OCI-M1 (cell line): ENCODE measurements around the gene IMMP2L.

Source experiments
- DNase-seq: peaks from one replicate; lab custom pipeline; 2025; lab: John Stamatoyannopoulos, UW

IMMP2L gene

GRCh38 chr7:111150709-111151108 is 411.6 kb downstream of the IMMP2L start:
- no peak for DNase-seq

- peak; percentile 61 for DNase-seq
These were observed 414.4 kb downstream of the IMMP2L start for GRCh38 chr7:111147708-111148533.

- no peak for DNase-seq
These were observed 416.2 kb downstream of the IMMP2L start for GRCh38 chr7:111146136-111146535.

GRCh38 chr7:111145472-111145871 is 416.8 kb downstream of the IMMP2L start:
- DNase-seq: no peak

GRCh38 chr7:111140091-111140865 is 422.0 kb downstream of the IMMP2L start:
- no peak for DNase-seq

GRCh38 chr7:111138586-111138985 is 423.7 kb downstream of the IMMP2L start:
- no peak for DNase-seq

- peak; percentile 40 for DNase-seq
These were observed 424.1 kb downstream of the IMMP2L start for GRCh38 chr7:111138193-111138569.

GRCh38 chr7:111137296-111138192 is 424.7 kb downstream of the IMMP2L start:
- DNase-seq: no peak

GRCh38 chr7:111132833-111133232 is 429.5 kb downstream of the IMMP2L start:
- no peak for DNase-seq

- DNase-seq: no peak
These were observed 432.9 kb downstream of the IMMP2L start for GRCh38 chr7:111129435-111129834.

- peak; percentile 27 for DNase-seq
These were observed 435.3 kb downstream of the IMMP2L start for GRCh38 chr7:111126987-111127386.

- no peak for DNase-seq
These were observed 446.3 kb downstream of the IMMP2L start for GRCh38 chr7:111115966-111116365.

GRCh38 chr7:111113263-111114017 is 448.9 kb downstream of the IMMP2L start:
- DNase-seq: peak; percentile 22

GRCh38 chr7:111112439-111112838 is 449.9 kb downstream of the IMMP2L start:
- no peak for DNase-seq

GRCh38 chr7:111108496-111108895 is 453.8 kb downstream of the IMMP2L start:
- no peak for DNase-seq

- no peak for DNase-seq
These were observed 454.3 kb downstream of the IMMP2L start for GRCh38 chr7:111108000-111108399.

- DNase-seq: no peak
These were observed 454.7 kb downstream of the IMMP2L start for GRCh38 chr7:111107579-111107978.

GRCh38 chr7:111105269-111105668 is 457.0 kb downstream of the IMMP2L start:
- no peak for DNase-seq

- no peak for DNase-seq
These were observed 457.6 kb downstream of the IMMP2L start for GRCh38 chr7:111104710-111105109.

GRCh38 chr7:111103678-111104274 is 458.5 kb downstream of the IMMP2L start:
- DNase-seq: no peak

- DNase-seq: no peak
These were observed 459.2 kb downstream of the IMMP2L start for GRCh38 chr7:111103136-111103535.
